ENCODE data around the gene CASK.

The CASK gene

GRCh38 chrX:41837270-41837944 lies 85.9 kb downstream of the CASK start:
- H3K27ac ChIP-seq (ENCODE audit: low read depth, low read length): no peak overlapping the region
- H3K9ac ChIP-seq (ENCODE audit: low read depth in 1 of 2, low read length in 2 of 2): no peak overlapping the region
- H3K4me3 ChIP-seq (ENCODE audit: low read depth in 1 of 2, low read length in 2 of 2): no peak overlapping the region
- peaks cover 0 to 4% of the 10 kb centered on the region in 2 donors for H3K9me3 ChIP-seq (ENCODE audit: control insufficient read depth in 1 of 2, low read length in 2 of 2)
- H3K27me3 ChIP-seq (ENCODE audit: control insufficient read depth in 1 of 2, insufficient read depth in 2 of 2, low read length in 2 of 2): no peaks in the 10 kb centered on the region
- H3K4me1 ChIP-seq (ENCODE audit: control insufficient read depth in 1 of 2, insufficient read depth in 2 of 2, low read length in 2 of 2): no peaks in the 10 kb centered on the region
- H3K36me3 ChIP-seq (ENCODE audit: control insufficient read depth in 1 of 2, insufficient read depth in 2 of 2, low read length in 2 of 2): no peaks in the 10 kb centered on the region

DNA sequence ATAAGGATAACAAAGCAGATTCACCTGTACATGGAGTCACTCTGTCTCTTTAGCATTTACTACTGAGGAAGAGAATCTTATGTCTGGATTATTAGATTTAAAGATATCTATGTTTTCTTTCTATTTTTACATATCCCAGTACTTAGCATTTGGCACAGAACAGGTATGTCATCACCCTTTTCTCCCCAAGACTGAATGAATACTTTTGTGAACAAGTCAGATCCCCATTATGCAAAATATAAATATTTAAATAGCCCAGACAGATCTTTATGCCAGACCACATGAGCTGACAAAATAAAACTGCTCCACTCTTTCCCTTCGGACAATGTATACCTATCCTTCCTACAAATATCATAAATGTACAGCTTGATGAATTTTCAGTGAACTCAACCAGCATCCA lies 94.5 kb downstream of the CASK start:
- Histone ChIP-seq H3K27ac (ENCODE audit: low read depth, low read length) (no peak overlapping the region), H3K9ac (ENCODE audit: low read depth in 1 of 2, low read length in 2 of 2) (no peak overlapping the region), H3K36me3 (ENCODE audit: control insufficient read depth in 1 of 2, insufficient read depth in 2 of 2, low read length in 2 of 2) (no peaks in the 10 kb centered on the region), H3K4me1 (ENCODE audit: control insufficient read depth in 1 of 2, insufficient read depth in 2 of 2, low read length in 2 of 2) (peaks cover 0 to 8% of the 10 kb centered on the region in 2 donors), H3K27me3 (ENCODE audit: control insufficient read depth in 1 of 2, insufficient read depth in 2 of 2, low read length in 2 of 2) (no peaks in the 10 kb centered on the region), H3K9me3 (ENCODE audit: control insufficient read depth in 1 of 2, low read length in 2 of 2) (no peaks in the 10 kb centered on the region), H3K4me3 (ENCODE audit: low read depth in 1 of 2, low read length in 2 of 2) (no peak overlapping the region)

- H3K27ac ChIP-seq (ENCODE audit: low read depth, low read length): no peak overlapping the region
- H3K9me3 ChIP-seq (ENCODE audit: control insufficient read depth in 1 of 2, low read length in 2 of 2): no peaks in the 10 kb centered on the region
- H3K36me3 ChIP-seq (ENCODE audit: control insufficient read depth in 1 of 2, insufficient read depth in 2 of 2, low read length in 2 of 2): no peaks in the 10 kb centered on the region
- H3K4me1 ChIP-seq (ENCODE audit: control insufficient read depth in 1 of 2, insufficient read depth in 2 of 2, low read length in 2 of 2): peaks cover 0 to 8% of the 10 kb centered on the region in 2 donors
- H3K27me3 ChIP-seq (ENCODE audit: control insufficient read depth in 1 of 2, insufficient read depth in 2 of 2, low read length in 2 of 2): no peaks in the 10 kb centered on the region
- H3K9ac ChIP-seq (ENCODE audit: low read depth in 1 of 2, low read length in 2 of 2): no peak overlapping the region
- H3K4me3 ChIP-seq (ENCODE audit: low read depth in 1 of 2, low read length in 2 of 2): no peak overlapping the region
Measured at GRCh38 chrX:41827886-41828285, 95.5 kb downstream of the CASK start.

- Histone ChIP-seq H3K4me1 (ENCODE audit: control insufficient read depth in 1 of 2, insufficient read depth in 2 of 2, low read length in 2 of 2) (peaks cover 0 to 8% of the 10 kb centered on the region in 2 donors), H3K4me3 (ENCODE audit: low read depth in 1 of 2, low read length in 2 of 2) (no peak overlapping the region), H3K9ac (ENCODE audit: low read depth in 1 of 2, low read length in 2 of 2) (no peak overlapping the region), H3K9me3 (ENCODE audit: control insufficient read depth in 1 of 2, low read length in 2 of 2) (no peaks in the 10 kb centered on the region), H3K27ac (ENCODE audit: low read depth, low read length) (no peak overlapping the region), H3K27me3 (ENCODE audit: control insufficient read depth in 1 of 2, insufficient read depth in 2 of 2, low read length in 2 of 2) (no peaks in the 10 kb centered on the region), H3K36me3 (ENCODE audit: control insufficient read depth in 1 of 2, insufficient read depth in 2 of 2, low read length in 2 of 2) (no peaks in the 10 kb centered on the region)
Measured at GRCh38 chrX:41825796-41826195, 97.6 kb downstream of the CASK start.

DNA sequence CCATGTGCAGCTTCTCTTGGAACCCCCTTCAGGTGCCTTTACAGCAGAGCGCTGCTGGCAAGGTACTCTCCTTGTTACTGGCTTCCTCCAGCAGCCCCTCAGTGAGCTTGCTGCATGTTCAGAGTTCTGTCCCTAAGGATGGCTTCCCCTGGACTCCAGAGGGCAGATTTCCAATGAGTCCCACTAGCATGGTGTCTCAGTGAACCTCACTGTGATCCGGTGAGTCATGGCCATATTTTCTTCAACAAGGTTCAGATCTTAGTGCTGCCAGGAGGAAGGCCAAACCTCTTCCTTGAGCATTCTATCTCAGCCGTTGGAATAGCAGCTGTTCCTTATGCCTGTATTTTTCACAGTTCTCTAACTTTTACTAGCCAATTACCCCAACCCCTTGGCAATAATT lies 98.8 kb downstream of the CASK start:
- Histone ChIP-seq H3K27ac (ENCODE audit: low read depth, low read length) (no peak overlapping the region), H3K4me1 (ENCODE audit: control insufficient read depth in 1 of 2, insufficient read depth in 2 of 2, low read length in 2 of 2) (peaks cover 0 to 8% of the 10 kb centered on the region in 2 donors)

GRCh38 chrX:41823402-41823801 lies 100.0 kb downstream of the CASK start:
- Histone ChIP-seq H3K36me3 (ENCODE audit: control insufficient read depth in 1 of 2, insufficient read depth in 2 of 2, low read length in 2 of 2) (no peaks in the 10 kb centered on the region), H3K9me3 (ENCODE audit: control insufficient read depth in 1 of 2, low read length in 2 of 2) (no peaks in the 10 kb centered on the region), H3K27me3 (ENCODE audit: control insufficient read depth in 1 of 2, insufficient read depth in 2 of 2, low read length in 2 of 2) (no peaks in the 10 kb centered on the region), H3K4me1 (ENCODE audit: control insufficient read depth in 1 of 2, insufficient read depth in 2 of 2, low read length in 2 of 2) (peaks cover 0 to 8% of the 10 kb centered on the region in 2 donors), H3K9ac (ENCODE audit: low read depth in 1 of 2, low read length in 2 of 2) (no peak overlapping the region), H3K27ac (ENCODE audit: low read depth, low read length) (no peak overlapping the region), H3K4me3 (ENCODE audit: low read depth in 1 of 2, low read length in 2 of 2) (peak overlapping the region in 1 of 2 donors; percentile 8)

More for the DNA sequence above, 98.8 kb downstream of the CASK start:
- Histone ChIP-seq H3K36me3 (ENCODE audit: control insufficient read depth in 1 of 2, insufficient read depth in 2 of 2, low read length in 2 of 2) (no peaks in the 10 kb centered on the region), H3K27me3 (ENCODE audit: control insufficient read depth in 1 of 2, insufficient read depth in 2 of 2, low read length in 2 of 2) (no peaks in the 10 kb centered on the region), H3K4me3 (ENCODE audit: low read depth in 1 of 2, low read length in 2 of 2) (no peak overlapping the region), H3K9me3 (ENCODE audit: control insufficient read depth in 1 of 2, low read length in 2 of 2) (no peaks in the 10 kb centered on the region), H3K9ac (ENCODE audit: low read depth in 1 of 2, low read length in 2 of 2) (no peak overlapping the region)

- no peak overlapping the region for H3K9ac ChIP-seq (ENCODE audit: low read depth in 1 of 2, low read length in 2 of 2)
- H3K36me3 ChIP-seq (ENCODE audit: control insufficient read depth in 1 of 2, insufficient read depth in 2 of 2, low read length in 2 of 2): no peaks in the 10 kb centered on the region
- H3K4me1 ChIP-seq (ENCODE audit: control insufficient read depth in 1 of 2, insufficient read depth in 2 of 2, low read length in 2 of 2): peaks cover 0 to 8% of the 10 kb centered on the region in 2 donors
- H3K27me3 ChIP-seq (ENCODE audit: control insufficient read depth in 1 of 2, insufficient read depth in 2 of 2, low read length in 2 of 2): no peaks in the 10 kb centered on the region
- no peaks in the 10 kb centered on the region for H3K9me3 ChIP-seq (ENCODE audit: control insufficient read depth in 1 of 2, low read length in 2 of 2)
- H3K27ac ChIP-seq (ENCODE audit: low read depth, low read length): no peak overlapping the region
- H3K4me3 ChIP-seq (ENCODE audit: low read depth in 1 of 2, low read length in 2 of 2): peak overlapping the region in 1 of 2 donors; percentile 8
Measured at GRCh38 chrX:41822892-41823291, 100.5 kb downstream of the CASK start.

- H3K4me1 ChIP-seq (ENCODE audit: control insufficient read depth in 1 of 2, insufficient read depth in 2 of 2, low read length in 2 of 2): no peaks in the 10 kb centered on the region
- H3K27me3 ChIP-seq (ENCODE audit: control insufficient read depth in 1 of 2, insufficient read depth in 2 of 2, low read length in 2 of 2): no peaks in the 10 kb centered on the region
- H3K27ac ChIP-seq (ENCODE audit: low read depth, low read length): no peak overlapping the region
- H3K9ac ChIP-seq (ENCODE audit: low read depth in 1 of 2, low read length in 2 of 2): no peak overlapping the region
- H3K36me3 ChIP-seq (ENCODE audit: control insufficient read depth in 1 of 2, insufficient read depth in 2 of 2, low read length in 2 of 2): no peaks in the 10 kb centered on the region
- H3K4me3 ChIP-seq (ENCODE audit: low read depth in 1 of 2, low read length in 2 of 2): no peak overlapping the region
- H3K9me3 ChIP-seq (ENCODE audit: control insufficient read depth in 1 of 2, low read length in 2 of 2): no peaks in the 10 kb centered on the region
Measured at GRCh38 chrX:41808047-41808446, 115.3 kb downstream of the CASK start.

GRCh38 chrX:41802958-41803357 lies 120.4 kb downstream of the CASK start:
- Histone ChIP-seq H3K9ac (ENCODE audit: low read depth in 1 of 2, low read length in 2 of 2) (no peak overlapping the region), H3K36me3 (ENCODE audit: control insufficient read depth in 1 of 2, insufficient read depth in 2 of 2, low read length in 2 of 2) (no peaks in the 10 kb centered on the region), H3K9me3 (ENCODE audit: control insufficient read depth in 1 of 2, low read length in 2 of 2) (no peaks in the 10 kb centered on the region), H3K27ac (ENCODE audit: low read depth, low read length) (no peak overlapping the region), H3K4me3 (ENCODE audit: low read depth in 1 of 2, low read length in 2 of 2) (no peak overlapping the region), H3K27me3 (ENCODE audit: control insufficient read depth in 1 of 2, insufficient read depth in 2 of 2, low read length in 2 of 2) (no peaks in the 10 kb centered on the region), H3K4me1 (ENCODE audit: control insufficient read depth in 1 of 2, insufficient read depth in 2 of 2, low read length in 2 of 2) (peaks cover 0 to 4% of the 10 kb centered on the region in 2 donors)

DNA sequence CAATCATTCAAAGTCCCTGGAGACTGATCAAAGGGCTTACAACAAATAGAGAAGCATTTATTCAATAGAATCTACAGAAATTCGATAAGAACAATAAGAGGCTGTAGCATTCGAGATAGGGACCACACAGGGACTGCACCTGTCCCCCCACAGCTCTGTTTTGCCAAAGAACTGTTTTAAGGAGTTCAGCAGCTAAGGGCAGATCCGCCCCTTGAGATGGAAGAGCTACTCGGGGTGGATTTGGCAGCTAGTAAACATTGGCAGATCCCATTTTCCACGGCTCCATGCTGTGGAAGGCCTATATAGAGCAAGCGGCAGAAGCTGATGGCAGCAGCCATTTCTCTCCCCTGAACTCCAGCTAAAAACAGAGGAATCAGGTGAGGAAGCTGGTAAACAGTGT lies 123.7 kb downstream of the CASK start:
- Histone ChIP-seq H3K4me3 (ENCODE audit: low read depth in 1 of 2, low read length in 2 of 2) (no peak overlapping the region), H3K27ac (ENCODE audit: low read depth, low read length) (no peak overlapping the region), H3K4me1 (ENCODE audit: control insufficient read depth in 1 of 2, insufficient read depth in 2 of 2, low read length in 2 of 2) (peaks cover 3 to 7% of the 10 kb centered on the region in 2 donors), H3K36me3 (ENCODE audit: control insufficient read depth in 1 of 2, insufficient read depth in 2 of 2, low read length in 2 of 2) (no peaks in the 10 kb centered on the region), H3K9ac (ENCODE audit: low read depth in 1 of 2, low read length in 2 of 2) (no peak overlapping the region), H3K27me3 (ENCODE audit: control insufficient read depth in 1 of 2, insufficient read depth in 2 of 2, low read length in 2 of 2) (no peaks in the 10 kb centered on the region), H3K9me3 (ENCODE audit: control insufficient read depth in 1 of 2, low read length in 2 of 2) (no peaks in the 10 kb centered on the region)
